ENCODE data around the gene HASPIN. TPM values are rescaled to one million over a fixed set of nuclear protein-coding genes. Genes with fewer than 3 reads are reported as not detected.
"Not testable (repeated sequence)": the region's sequence is repeated elsewhere in the genome, so short reads cannot be mapped to it uniquely, and the experiment has no call there.

The HASPIN gene
- total and polyA plus RNA-seq, 9 of the 15 experiments (the other 6 are each of a cell fraction or from before 2014, with no cell fraction given): 0.81 to 13.5 (median 9.9) TPM

DNA sequence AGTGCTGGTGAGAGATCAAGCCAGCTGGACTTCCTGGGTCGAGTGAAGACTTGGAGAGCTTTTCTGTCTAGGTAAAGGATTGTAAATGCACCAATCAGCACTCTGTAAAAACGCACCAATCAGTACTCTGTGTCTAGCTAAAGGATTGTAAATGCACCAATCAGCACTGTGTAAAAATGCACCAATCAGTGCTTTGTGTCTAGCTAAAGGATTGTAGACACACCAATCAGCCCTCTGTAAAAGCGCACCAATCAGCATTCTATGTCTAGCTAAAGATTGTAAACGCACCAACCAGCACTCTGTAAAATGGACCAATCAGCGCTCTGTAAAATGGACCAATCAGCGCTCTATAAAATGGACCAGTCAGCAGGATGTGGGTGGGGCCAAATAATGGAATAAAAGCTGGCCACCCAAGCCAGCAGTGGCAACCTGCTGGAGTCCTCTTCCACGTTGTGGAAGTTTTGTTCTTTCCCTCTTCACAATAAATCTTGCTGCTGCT, 21.6 kb upstream of the HASPIN start:
- H3K27ac ChIP-seq (ENCODE audit: extremely low read depth, low read depth, low read length); H3K4me3 ChIP-seq; H2AFZ ChIP-seq (ENCODE audit: low read depth, low read length); intact Hi-C loops (cut with micrococcal nuclease); H3K9ac ChIP-seq (ENCODE audit: insufficient read depth in 1 of 2, low read depth in 2 of 2, low read length in 2 of 2); H3K36me3 ChIP-seq (ENCODE audit: control insufficient read depth, insufficient read depth, low read length); in situ Hi-C loops (cut with MboI); ATAC-seq; H3K4me2 ChIP-seq (ENCODE audit: insufficient read depth, low read length); H3K4me1 ChIP-seq (replicated peaks in 1 of 2; ENCODE audit: control insufficient read depth in 2 of 2, insufficient read depth in 2 of 2, low read length in 2 of 2); CTCF ChIA-PET (ENCODE audit: low intra/inter-chr PET ratio); H4K20me1 ChIP-seq (replicated peaks; ENCODE audit: control insufficient read depth, insufficient read depth, low read length); DNase-seq (ENCODE audit: extremely low read depth in 1 of 4, low spot score in 3 of 4); H3K9me1 ChIP-seq (ENCODE audit: control insufficient read depth, insufficient read depth, low read length); H3K79me2 ChIP-seq (ENCODE audit: control insufficient read depth, insufficient read depth, low read length); H3K9me3 ChIP-seq (replicated peaks; ENCODE audit: control insufficient read depth, insufficient read depth, low read depth, low read length); BruUV-seq (replicated peaks); H3K27me3 ChIP-seq (ENCODE audit: control insufficient read depth in 2 of 2, insufficient read depth in 2 of 2, low read length in 2 of 2); FAIRE-seq: not testable (repeated sequence)
- POLR2A ChIA-PET: interaction anchor here (0.6 kb wide), 1 partner anchor 321 kb away, joined by 3 read pairs; no protein-coding TSS in a partner anchor
- TF ChIP-seq C11orf30 (IDR thresholded peaks at IDR 0.05; ENCODE audit: low read depth) (peak; percentile 50; the same call in 1 of the 2 replicates), NFYB (IDR thresholded peaks at IDR 0.05; ENCODE audit: extremely low read depth, insufficient read length) (peak; percentile 75), ASH1L (IDR thresholded peaks at IDR 0.05; ENCODE audit: borderline replicate concordance, low read depth, partially characterized antibody) (peak; percentile 71), MAFG (tag; conservative IDR thresholded peaks at IDR 0.05) (peak; percentile 23; the same call in 1 of the 2 replicates), ZNF316 (IDR thresholded peaks at IDR 0.05) (peak; percentile 70; the same call in 1 of the 2 replicates)
- WGBS (ENCODE audit: insufficient coverage, low coverage, missing lambda C conversion rate): 53% methylated on average over 7 of the region's 7 CpGs
